GM12878 (cell line): ENCODE data around the gene RPL10A. TPM values are rescaled to one million over a fixed set of nuclear protein-coding genes. Genes with fewer than 3 reads are reported as not detected.

ENCODE experiments used
- FOS ChIP-seq: IDR thresholded peaks from 3 replicates; pipeline ENCODE4 v1.6.1; 2011; ENCODE audit warnings: borderline replicate concordance; ENCODE audit not compliant: insufficient read length; ENCODE audit errors: extremely low read depth
- IKZF2 ChIP-seq, 2 experiments: fragments of 450-650 bp; IDR thresholded peaks; 2 replicates each; pipeline ENCODE4 v1.6.1; 2017; ENCODE audit warnings: mild to moderate bottlenecking in 2 of 2, moderate library complexity in 2 of 2
- NRF1 ChIP-seq: conservative IDR thresholded peaks from 2 replicates; pipeline ENCODE4 v1.6.1; 2011; ENCODE audit warnings: mild to moderate bottlenecking, low read depth, low read length, improper control_type of control experiment
- RB1 ChIP-seq: fragments of 450-650 bp; formaldehyde crosslinking; IDR thresholded peaks from 2 replicates; pipeline ENCODE4 v1.6.1; 2017; ENCODE audit warnings: mild to moderate bottlenecking, borderline replicate concordance
- SPI1 ChIP-seq: IDR thresholded peaks from 2 replicates; pipeline ENCODE4 v1.6.1; 2011; ENCODE audit warnings: low read depth, mild to moderate bottlenecking, low read length, moderate library complexity, borderline replicate concordance; ENCODE audit not compliant: insufficient read depth
- ZBED1 ChIP-seq: IDR thresholded peaks from 2 replicates; pipeline ENCODE4 v1.6.1; 2016; ENCODE audit warnings: borderline replicate concordance
- ZNF217 ChIP-seq: fragments of 450-650 bp; IDR thresholded peaks from 2 replicates; pipeline ENCODE4 v1.6.1; 2017; ENCODE audit warnings: antibody characterized with exemption, mild to moderate bottlenecking
- polyA plus RNA-seq, 11 experiments: library from polyadenylated mRNA; depleted of rRNA in 4 of 11; unstranded in 6 of 11; stranded (reverse) in 5 of 11; fragments of >200 nt; fragmentation: Nextera tagmentation in 4 of 11; fragmentation: Illumina TruSeq in 1 of 11; extraction: Ambion mirVana in 4 of 11; extraction: Trizol in 1 of 11; gene quantifications; 1 replicate in 1 of 11; 2 replicates in 10 of 11; pipeline versions ENCODE4 v1.2.1 to v1.2.3, GENCODE V29; 2011 to 2016; ENCODE audit warnings: inconsistent platforms in 2 of 11, missing spikeins in 2 of 11, low read depth in 1 of 11
- total RNA-seq, 4 experiments: library from RNA; depleted of rRNA in 3 of 4; stranded (reverse); fragments of >200 nt in 3 of 4; fragmentation: Illumina TruSeq in 1 of 4; extraction: Trizol in 1 of 4; gene quantifications; 2 replicates each; pipeline versions ENCODE4 v1.2.1 to v1.2.3, GENCODE V29; 2013 to 2021
- TF ChIP-seq, protein P1 (sequence below): fragments of 450-650 bp; IDR thresholded peaks from 2 replicates; pipeline ENCODE4 v1.6.1; 2016; ENCODE audit warnings: mild to moderate bottlenecking
- TF ChIP-seq, protein P2 (sequence below): fragments of 450-650 bp; IDR thresholded peaks from 2 replicates; pipeline ENCODE4 v1.6.1; 2017; ENCODE audit warnings: antibody characterized with exemption, mild to moderate bottlenecking, moderate library complexity

The RPL10A gene
- total and polyA plus RNA-seq, 10 of the 15 experiments (the other 5 are each of a cell fraction or from before 2014, with no cell fraction given): 833 to 4,029 (median 2,795) TPM

DNA sequence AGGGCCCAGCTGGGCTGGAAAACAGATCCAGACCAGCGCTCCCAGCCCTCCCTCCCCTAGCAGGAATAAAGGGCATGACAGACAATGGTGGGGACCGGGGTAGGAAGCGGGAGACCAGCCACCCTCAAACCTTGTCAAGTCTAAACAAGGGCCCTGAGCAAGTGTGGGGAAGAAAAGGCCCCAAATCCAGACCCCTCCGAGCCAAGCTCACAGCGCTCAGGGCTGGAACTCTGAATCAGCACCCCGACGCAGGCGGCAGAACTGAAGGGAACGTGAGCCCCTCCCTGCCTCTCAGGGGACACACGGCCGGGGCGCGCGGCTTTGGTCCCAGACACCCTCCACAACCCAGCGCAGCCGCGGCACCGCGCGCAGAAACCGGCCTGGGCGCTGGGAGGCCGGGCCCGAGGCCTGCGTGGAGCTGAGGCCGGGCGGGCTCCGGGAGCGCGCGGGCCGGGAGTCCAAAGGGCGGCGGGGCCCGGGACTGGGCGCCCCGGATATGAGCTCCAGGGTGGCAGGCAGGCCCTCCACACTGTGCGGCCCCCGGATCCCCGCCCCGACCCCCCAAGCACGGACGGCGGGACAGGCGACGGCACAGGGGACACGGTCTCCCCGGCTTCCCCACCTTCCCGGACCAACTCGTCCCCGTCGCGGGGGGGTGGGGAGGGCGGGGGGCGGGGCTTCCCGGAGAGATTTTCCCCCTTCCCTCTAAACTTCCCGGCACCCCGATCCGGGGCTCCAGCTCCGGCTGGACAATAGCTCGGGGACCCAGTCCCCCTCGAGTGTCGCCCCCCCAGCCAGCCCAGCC, 28.0 kb downstream of the RPL10A start (continued):
- no peak for TF ChIP-seq RB1
- no peak for TF ChIP-seq IKZF2 (IDR thresholded peaks at IDR 0.05)
- no peak for TF ChIP-seq NRF1
- TF ChIP-seq, protein P1, sequence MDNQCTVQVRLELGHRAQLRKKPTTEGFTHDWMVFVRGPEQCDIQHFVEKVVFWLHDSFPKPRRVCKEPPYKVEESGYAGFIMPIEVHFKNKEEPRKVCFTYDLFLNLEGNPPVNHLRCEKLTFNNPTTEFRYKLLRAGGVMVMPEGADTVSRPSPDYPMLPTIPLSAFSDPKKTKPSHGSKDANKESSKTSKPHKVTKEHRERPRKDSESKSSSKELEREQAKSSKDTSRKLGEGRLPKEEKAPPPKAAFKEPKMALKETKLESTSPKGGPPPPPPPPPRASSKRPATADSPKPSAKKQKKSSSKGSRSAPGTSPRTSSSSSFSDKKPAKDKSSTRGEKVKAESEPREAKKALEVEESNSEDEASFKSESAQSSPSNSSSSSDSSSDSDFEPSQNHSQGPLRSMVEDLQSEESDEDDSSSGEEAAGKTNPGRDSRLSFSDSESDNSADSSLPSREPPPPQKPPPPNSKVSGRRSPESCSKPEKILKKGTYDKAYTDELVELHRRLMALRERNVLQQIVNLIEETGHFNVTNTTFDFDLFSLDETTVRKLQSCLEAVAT: no peak
- no peak for TF ChIP-seq SPI1
- TF ChIP-seq ZBED1: no peak
- no peak for TF ChIP-seq FOS
- TF ChIP-seq ZNF217: no peak
- TF ChIP-seq, protein P2, sequence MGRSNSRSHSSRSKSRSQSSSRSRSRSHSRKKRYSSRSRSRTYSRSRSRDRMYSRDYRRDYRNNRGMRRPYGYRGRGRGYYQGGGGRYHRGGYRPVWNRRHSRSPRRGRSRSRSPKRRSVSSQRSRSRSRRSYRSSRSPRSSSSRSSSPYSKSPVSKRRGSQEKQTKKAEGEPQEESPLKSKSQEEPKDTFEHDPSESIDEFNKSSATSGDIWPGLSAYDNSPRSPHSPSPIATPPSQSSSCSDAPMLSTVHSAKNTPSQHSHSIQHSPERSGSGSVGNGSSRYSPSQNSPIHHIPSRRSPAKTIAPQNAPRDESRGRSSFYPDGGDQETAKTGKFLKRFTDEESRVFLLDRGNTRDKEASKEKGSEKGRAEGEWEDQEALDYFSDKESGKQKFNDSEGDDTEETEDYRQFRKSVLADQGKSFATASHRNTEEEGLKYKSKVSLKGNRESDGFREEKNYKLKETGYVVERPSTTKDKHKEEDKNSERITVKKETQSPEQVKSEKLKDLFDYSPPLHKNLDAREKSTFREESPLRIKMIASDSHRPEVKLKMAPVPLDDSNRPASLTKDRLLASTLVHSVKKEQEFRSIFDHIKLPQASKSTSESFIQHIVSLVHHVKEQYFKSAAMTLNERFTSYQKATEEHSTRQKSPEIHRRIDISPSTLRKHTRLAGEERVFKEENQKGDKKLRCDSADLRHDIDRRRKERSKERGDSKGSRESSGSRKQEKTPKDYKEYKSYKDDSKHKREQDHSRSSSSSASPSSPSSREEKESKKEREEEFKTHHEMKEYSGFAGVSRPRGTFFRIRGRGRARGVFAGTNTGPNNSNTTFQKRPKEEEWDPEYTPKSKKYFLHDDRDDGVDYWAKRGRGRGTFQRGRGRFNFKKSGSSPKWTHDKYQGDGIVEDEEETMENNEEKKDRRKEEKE: no peak
